GM18870 (cell line): ENCODE measurements around the gene PRKD2.

Experiments used
- ATAC-seq: cut with Tn5 transposase; IDR thresholded peaks from one replicate; pipeline ENCODE4 v1.9.1; 2021; ENCODE audit warnings: moderate library complexity; ENCODE audit not compliant: unreplicated experiment

PRKD2 gene

GRCh38 chr19:46725036-46725820, 8.3 kb upstream of the PRKD2 start:
- ATAC-seq = no peak

DNA sequence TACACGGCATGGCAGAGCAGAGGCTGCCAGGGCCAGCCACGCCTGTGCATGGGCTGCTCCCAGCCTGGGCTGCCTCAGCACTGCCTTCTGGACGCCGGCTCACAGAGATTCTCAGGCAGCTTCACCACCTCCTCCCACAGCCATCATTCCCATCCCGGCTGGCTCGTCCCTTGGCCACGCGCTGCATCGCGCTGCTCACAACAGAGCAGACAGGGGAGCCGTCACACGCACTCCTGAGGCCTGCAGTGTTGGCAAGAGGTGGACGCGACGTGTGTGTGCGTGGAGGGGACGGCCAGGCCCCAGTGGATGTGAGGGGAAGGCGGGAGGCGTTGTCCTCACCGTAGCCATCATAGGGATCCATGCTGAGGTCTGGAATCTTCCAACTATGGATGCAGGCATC, 7.6 kb upstream of the PRKD2 start:
- no peak for ATAC-seq

GRCh38 chr19:46723471-46723870, 6.6 kb upstream of the PRKD2 start:
- no peak for ATAC-seq

DNA sequence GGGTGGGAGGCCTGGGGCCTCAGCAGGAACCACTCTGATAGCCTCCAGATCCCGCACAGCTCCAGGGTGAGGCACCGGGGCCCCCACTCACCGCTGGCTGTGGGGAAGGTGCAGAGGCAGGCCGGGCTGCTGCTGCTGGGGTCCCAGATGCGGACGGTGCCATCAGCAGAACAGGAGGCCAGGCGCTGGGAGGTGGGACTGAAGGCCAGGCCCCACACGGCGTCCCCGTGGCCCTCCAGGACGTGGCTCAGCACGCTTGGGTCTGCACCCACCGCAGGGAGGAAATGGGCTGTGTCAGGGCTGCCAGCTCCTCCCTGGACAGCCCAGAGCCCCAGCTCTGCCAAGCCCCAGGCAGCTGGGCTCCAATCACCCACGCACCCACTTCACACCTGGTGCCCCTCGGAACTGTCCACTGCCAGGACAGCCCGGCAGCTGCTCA, 6.1 kb upstream of the PRKD2 start:
- no peak for ATAC-seq

- ATAC-seq = no peak
Measured at GRCh38 chr19:46722421-46723022, 5.6 kb upstream of the PRKD2 start.

- ATAC-seq = no peak
Measured at GRCh38 chr19:46722004-46722380, 5.1 kb upstream of the PRKD2 start.

DNA sequence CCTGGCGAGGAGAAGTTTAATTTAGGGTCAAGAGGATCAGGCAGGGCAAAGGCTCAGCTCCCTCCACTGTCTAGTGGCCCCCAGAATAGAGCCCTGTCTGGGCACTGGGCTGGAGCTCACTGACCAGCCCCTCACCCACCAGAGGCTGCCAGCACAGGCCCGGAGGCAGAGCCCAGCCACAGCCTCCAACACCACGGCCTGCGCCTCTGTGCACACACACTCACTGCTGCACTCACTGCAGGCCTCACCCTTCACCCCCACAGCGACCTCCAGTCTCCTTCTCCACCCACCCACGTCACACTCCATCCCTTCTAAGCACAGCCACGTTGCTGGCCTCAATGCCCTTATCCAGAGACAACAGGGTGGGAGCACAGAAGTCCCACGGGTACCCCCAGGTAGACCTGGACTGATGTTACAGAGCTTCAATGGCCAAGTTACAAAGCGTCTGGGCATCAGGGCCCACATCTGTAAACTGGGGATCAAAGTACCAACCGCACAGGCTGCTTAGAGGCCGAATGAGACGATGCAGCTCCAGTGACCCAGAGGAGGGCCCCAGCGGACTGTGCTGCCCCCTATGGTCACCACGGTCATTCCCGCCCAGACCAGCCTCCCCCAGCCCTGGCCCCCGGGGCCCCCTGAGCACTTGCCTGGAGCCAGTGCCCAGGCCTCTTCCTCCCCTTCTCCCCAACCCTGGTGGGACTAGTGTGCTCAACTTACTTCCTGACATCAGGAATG, 4.5 kb upstream of the PRKD2 start:
- no peak for ATAC-seq

GRCh38 chr19:46720503-46721239, 3.8 kb upstream of the PRKD2 start:
- no peak for ATAC-seq

DNA sequence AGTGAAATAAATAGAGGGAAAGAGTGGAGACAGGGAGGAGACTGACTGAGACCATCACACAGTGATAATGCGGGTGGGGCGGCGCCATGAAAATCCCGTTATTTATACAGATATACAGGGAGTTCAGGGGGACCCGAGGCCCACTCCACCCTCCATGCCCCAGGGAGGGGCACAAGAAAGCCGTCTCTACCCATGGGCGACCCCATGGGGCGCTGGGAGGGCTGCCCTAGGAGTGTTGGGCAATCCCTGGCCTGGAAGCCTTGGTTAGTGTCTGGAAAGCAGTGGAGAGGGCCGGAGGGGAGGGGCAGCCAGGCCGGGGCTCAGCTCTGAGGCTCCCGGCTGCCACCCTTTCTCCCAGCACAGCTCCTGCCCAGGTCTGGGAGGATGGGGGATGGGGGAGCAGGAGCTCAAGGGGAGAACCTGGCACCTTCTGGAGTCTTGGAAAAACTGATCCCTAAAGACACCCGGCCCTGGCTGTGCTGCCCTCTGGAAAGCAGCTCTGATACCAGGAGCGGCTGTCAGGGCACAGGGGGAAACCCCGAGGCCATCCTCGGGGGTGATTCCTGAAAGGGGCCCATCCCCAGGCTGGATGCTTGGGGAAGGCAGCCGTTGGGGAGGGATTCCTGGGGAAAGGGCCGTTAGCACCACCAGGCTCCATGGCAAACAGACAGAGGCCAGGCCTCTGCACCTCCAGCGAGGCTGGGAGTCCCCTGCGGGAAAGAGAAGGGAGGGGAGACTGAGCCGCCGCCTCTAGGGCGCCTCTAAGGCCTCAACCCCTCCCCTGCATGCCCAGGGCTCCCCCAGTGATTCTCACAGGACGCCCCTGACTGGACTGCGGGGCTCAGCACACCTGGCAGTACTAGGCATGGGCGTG, 3.0 kb upstream of the PRKD2 start:
- ATAC-seq = no peak

DNA sequence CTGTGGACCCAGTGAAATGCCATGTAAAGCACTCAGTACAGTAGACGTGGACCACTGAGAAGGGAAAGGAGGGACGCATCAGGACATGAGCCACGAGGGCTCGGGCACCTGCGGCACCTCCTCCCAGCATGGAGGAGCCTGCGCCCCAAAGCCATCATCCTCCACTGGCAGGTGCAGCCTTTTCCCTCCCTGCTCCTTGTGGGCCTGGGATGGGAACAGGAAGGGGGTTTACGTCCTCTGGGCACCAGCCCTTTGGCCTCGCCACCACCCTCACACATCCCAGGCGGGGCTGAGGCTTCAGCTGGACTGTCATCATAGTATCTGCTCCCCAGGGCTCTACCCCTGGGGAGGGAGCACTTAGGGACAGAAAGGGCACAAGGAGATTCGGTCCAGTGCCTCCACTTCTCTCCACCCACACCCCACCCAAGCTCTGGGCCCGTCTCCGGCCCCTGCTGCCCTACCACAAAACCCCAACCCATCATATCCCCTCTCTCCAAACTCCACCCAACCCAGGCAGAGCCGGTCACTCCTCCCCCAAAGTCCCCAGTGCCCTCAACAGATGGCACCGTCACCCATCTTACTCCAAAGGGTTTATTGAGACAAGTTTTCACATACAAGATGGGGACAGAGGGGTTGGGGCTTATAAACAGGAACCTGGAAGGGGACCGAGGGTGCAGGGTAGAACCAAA, 2.2 kb upstream of the PRKD2 start:
- ATAC-seq = peak; percentile 30

DNA sequence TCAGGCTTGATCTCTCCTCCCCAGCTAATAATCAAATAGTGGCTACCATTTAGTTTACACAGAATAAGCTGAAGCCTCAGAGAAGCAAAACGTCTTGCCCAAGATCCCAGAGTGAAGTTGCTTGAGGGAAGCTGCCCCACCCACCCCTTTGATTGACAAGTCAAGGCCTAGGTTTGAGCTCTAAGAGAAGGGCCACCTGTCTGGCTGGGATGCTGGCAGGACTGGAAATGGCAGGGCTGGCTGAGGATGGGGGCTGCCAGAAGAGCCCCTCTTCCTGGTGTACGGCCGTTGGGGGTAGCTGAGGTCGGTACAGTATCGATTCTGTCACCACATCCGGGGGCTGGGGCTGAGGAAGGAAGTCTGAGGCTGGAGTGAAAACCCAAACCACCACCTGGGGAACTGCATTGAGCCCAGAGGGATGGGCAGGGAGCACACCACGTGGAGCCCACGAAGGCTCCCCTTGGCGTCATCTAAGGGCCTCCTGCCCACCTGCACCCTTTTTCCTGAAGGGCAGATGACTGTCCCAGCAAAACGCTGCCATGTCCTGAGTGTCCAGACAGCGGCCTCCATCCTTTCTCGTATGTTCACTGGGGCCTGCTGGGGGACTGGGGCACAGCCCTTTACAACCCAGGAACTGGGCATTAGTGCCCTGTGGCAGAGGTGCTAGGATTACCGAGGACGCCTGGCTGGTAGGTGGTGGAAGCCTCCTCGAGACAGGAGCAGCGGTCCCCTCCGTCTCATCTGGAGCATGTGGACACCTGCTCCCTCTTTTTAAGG, 1.4 kb upstream of the PRKD2 start:
- no peak for ATAC-seq

- ATAC-seq = no peak
Measured at GRCh38 chr19:46717716-46718143, 816 bp upstream of the PRKD2 start.

DNA sequence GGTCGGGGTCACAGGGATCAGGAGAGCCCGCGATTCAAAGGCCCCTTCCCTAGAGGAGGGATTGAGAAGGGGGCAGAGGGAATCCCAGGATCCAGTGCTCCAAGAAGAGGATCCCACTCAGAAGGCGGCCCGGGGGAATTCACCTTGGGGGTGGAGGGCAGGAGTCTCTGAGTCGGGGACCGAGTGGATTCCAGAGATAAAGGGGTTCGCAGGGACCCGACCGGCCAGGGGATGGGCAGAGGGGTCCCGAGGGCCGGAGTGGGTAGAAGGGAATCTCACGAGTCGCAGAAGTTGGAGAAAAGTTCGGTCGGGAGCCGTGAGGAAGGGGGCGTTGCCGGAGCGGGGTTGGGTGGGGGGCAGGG, 261 bp downstream of the PRKD2 start:
- ATAC-seq = no peak

DNA sequence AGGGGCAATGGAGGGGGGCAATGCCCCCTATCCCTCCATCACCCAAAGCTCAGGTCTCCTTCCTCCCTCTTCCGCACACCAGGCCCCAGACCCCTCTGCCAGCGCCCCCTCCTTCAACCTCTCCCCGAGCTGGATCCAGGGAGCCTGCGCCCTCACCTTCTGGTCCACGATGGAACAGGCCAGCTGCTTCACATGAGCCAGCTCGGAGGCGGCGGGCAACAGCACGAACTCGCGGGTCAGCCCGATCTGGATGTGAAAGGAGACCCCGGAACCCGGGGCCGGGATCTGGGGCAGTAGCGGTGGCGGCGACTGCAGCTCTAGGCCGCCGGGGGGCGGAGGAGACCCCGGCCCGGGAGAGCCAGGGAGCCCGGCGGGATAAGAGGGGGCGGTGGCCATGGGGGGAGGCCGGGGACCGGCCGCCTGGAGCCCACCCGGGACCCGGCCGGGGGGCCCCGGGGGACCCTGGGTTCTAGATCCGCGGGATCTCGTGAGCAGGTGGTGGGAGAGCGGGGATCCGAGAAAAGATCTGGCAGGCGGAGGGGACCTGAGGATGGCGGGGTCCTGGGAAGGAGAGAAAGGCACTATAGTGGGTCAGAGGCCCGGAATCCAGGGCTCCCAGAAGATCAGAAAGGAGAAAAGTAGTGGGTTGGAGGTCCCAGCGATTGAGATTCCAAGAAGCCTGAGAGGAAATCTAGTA, 791 bp downstream of the PRKD2 start:
- no peak for ATAC-seq

DNA sequence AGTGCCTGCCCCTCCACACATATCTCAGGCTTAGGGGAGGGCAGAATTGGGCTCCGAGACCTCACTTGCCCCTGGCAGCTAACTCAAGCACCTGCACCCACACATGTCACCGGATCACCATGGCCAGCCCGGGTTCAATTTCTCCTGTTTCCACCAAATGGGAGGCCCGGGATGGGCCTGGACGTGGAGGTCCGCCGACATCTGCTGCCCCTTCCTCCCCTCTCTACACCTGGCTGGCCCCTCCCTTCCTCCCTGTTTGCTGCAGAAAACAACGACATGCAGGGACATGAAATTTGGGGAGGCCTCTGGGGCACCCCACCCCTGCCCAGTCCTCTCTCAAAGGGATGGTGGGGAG, 1.3 kb downstream of the PRKD2 start:
- ATAC-seq = no peak

GRCh38 chr19:46714444-46715106, 2.3 kb downstream of the PRKD2 start:
- no peak for ATAC-seq

DNA sequence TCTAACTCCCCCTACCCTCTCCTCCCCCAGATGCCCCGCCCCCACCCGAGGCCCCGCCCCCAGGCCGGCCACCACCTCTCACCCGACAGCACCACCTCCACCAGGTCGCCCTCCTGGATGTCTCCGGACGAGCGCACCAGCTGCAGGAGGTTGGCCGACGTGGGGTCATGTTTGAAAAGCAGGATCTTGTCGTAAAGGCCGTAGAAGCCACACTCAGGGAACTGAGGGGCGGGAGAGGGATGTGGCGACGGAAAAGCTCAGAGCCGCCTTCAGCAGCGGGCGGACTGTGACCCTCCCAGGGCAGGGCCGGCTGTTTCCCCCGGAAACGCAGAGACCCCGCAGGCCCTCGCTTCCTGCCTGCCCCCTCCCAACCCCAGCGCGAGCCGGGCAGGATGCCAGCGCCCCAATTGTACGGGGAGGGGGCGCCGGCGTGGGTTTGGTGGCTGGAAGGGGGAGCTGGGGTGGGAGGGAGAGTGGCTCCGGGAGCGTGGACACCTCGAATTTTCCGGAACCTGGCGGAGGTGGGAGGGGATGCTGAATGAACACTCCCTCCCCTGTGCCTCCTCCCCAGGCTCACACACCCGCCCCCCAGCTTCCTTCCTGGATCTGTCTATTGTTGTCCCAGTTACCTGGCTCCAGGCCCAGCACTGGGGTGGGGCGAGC, 3.0 kb downstream of the PRKD2 start:
- no peak for ATAC-seq
